K562 (cell line): ENCODE measurements around the gene ICE2. TPM values are rescaled to one million over a fixed set of nuclear protein-coding genes. Genes with fewer than 3 reads are reported as not detected.
A peak's percentile ranks its signal among the peaks of the same experiment; 100 is the strongest.

ENCODE experiments used
- CBX3 ChIP-seq, 2 experiments: IDR thresholded peaks; 1 replicate in 1 of 2; 2 replicates in 1 of 2; pipeline ENCODE4 v1.6.1; 2012; ENCODE audit warnings: inconsistent platforms in 2 of 2, low read length in 2 of 2, borderline replicate concordance in 1 of 2, control low read depth in 1 of 2
- CTBP1 ChIP-seq: fragments of 450-650 bp; IDR thresholded peaks from 2 replicates; pipeline ENCODE4 v1.6.1; 2016; ENCODE audit warnings: borderline replicate concordance
- HDAC6 ChIP-seq: IDR thresholded peaks from 2 replicates; pipeline ENCODE4 v1.6.1; 2012; ENCODE audit warnings: low read depth, mild to moderate bottlenecking, control low read depth, inconsistent platforms, low read length, moderate library complexity
- HMG20A ChIP-seq: fragments of 450-650 bp; formaldehyde crosslinking; conservative IDR thresholded peaks from 2 replicates; pipeline ENCODE4 v1.4.0; 2020; ENCODE audit warnings: mild to moderate bottlenecking, mixed read lengths
- KHSRP ChIP-seq: fragments of 450-650 bp; IDR thresholded peaks from 2 replicates; pipeline ENCODE4 v1.6.1; 2017
- NBN ChIP-seq: fragments of 450-650 bp; IDR thresholded peaks from 2 replicates; pipeline ENCODE4 v1.6.1; 2016; ENCODE audit warnings: low read depth, mild to moderate bottlenecking
- NFATC3 ChIP-seq: fragments of 450-650 bp; IDR thresholded peaks from 2 replicates; pipeline ENCODE4 v1.6.1; 2017; ENCODE audit warnings: mild to moderate bottlenecking
- PBX2 ChIP-seq, 2 experiments: IDR thresholded peaks in 1 of 2; conservative IDR thresholded peaks in 1 of 2; 2 replicates each; pipeline ENCODE4 v1.6.1; 2016; ENCODE audit warnings: low read depth in 2 of 2, mild to moderate bottlenecking in 1 of 2, missing compliant biosample characterization in 1 of 2, missing genetic modification characterization in 1 of 2, moderate library complexity in 1 of 2
- RAD21 ChIP-seq, 2 experiments: fragments of 250-450 bp in 1 of 2; fragments of 450-650 bp in 1 of 2; sonication (Bioruptor Pico) in 1 of 2; formaldehyde crosslinking in 1 of 2; IDR thresholded peaks in 1 of 2; conservative IDR thresholded peaks in 1 of 2; 2 replicates each; pipeline versions ENCODE4 v1.4.0 to v1.8.0; 2020 to 2022; ENCODE audit warnings: mild to moderate bottlenecking in 2 of 2, moderate library complexity in 1 of 2
- SRSF3 ChIP-seq: fragments of 200-400 bp; formaldehyde crosslinking; IDR thresholded peaks from 2 replicates; pipeline ENCODE4 v1.6.1; 2016; ENCODE audit warnings: mild to moderate bottlenecking, low read length, moderate library complexity; ENCODE audit not compliant: insufficient read depth
- TEAD1 ChIP-seq, 2 experiments: fragments of 450-650 bp in 1 of 2; sonication (generic) in 1 of 2; formaldehyde crosslinking; IDR thresholded peaks; 2 replicates each; pipeline versions ENCODE4 v1.4.0 to v1.8.0; 2020 to 2022; ENCODE audit warnings: mild to moderate bottlenecking in 2 of 2, missing genetic modification reagents in 1 of 2
- TRIM28 ChIP-seq: fragments of 450-650 bp; IDR thresholded peaks from 2 replicates; pipeline ENCODE4 v1.6.1; 2017
- ZBTB1 ChIP-seq: sonication (generic); formaldehyde crosslinking; IDR thresholded peaks from 2 replicates; pipeline ENCODE4 v1.8.1; 2023; ENCODE audit warnings: missing genetic modification reagents, low read depth, mild to moderate bottlenecking, borderline replicate concordance
- ZC3H11A ChIP-seq: IDR thresholded peaks from 2 replicates; pipeline ENCODE4 v1.6.1; 2012; ENCODE audit warnings: low read depth, low read length, improper control_type of control experiment
- ZFX ChIP-seq: sonication (generic); formaldehyde crosslinking; IDR thresholded peaks from 2 replicates; pipeline ENCODE4 v1.8.0; 2022; ENCODE audit warnings: mild to moderate bottlenecking, missing genetic modification reagents, moderate library complexity
- ZNF324 ChIP-seq: fragments of 250-450 bp; sonication (Bioruptor Pico); IDR thresholded peaks from 2 replicates; pipeline ENCODE4 v1.4.0; 2020; ENCODE audit warnings: mild to moderate bottlenecking
- ZNF511 ChIP-seq: sonication (generic); formaldehyde crosslinking; IDR thresholded peaks from 2 replicates; pipeline ENCODE4 v1.8.0; 2022; ENCODE audit warnings: mild to moderate bottlenecking, missing genetic modification reagents
- ZNF592 ChIP-seq: fragments of 450-650 bp; IDR thresholded peaks from 2 replicates; pipeline ENCODE4 v1.6.1; 2017; ENCODE audit warnings: antibody characterized with exemption, mild to moderate bottlenecking
- ZNF740 ChIP-seq, 3 experiments: fragments of 200-800 bp in 1 of 3; sonication (Bioruptor generic) in 1 of 3; sonication (generic) in 1 of 3; formaldehyde crosslinking in 1 of 3; IDR thresholded peaks; 2 replicates each; pipeline versions ENCODE4 v1.6.1 to v1.8.0; 2016 to 2022; ENCODE audit warnings: mild to moderate bottlenecking in 2 of 3, missing compliant biosample characterization in 2 of 3, missing genetic modification characterization in 2 of 3, missing genetic modification reagents in 1 of 3
- polyA plus RNA-seq, 8 experiments: library from polyadenylated mRNA; depleted of rRNA in 4 of 8; stranded (reverse) in 5 of 8; unstranded in 3 of 8; fragments of >200 nt; fragmentation: Nextera tagmentation in 2 of 8; fragmentation: Illumina TruSeq in 1 of 8; extraction: Ambion mirVana in 2 of 8; extraction: Trizol in 1 of 8; gene quantifications; 2 replicates each; pipeline versions ENCODE4 v1.2.1 to v1.2.3, GENCODE V29; 2011 to 2014; ENCODE audit warnings: inconsistent platforms in 1 of 8, missing spikeins in 1 of 8
- total RNA-seq, 7 experiments: library from RNA; depleted of rRNA in 6 of 7; stranded (reverse); fragments of >200 nt in 6 of 7; fragmentation: Illumina TruSeq in 2 of 7; extraction: Trizol in 2 of 7; gene quantifications; 2 replicates each; pipeline versions ENCODE4 v1.2.1 to v1.2.3, GENCODE V29; 2011 to 2021; ENCODE audit warnings: low replicate concordance in 1 of 7

Gene ICE2
- total and polyA plus RNA-seq, 9 of the 15 experiments (the other 6 are each of a cell fraction or from before 2014, with no cell fraction given), result 21.8 to 87.9 (median 58.1) TPM

GRCh38 chr15:60469893-60470641, 8.9 kb downstream of the ICE2 start (continued):
- TF ChIP-seq ZNF592, result 0 out of 2 replicates have a peak, but pooled peaks have one; percentile 15
- no peak for TF ChIP-seq ZFX (CRISPR knock-in tag)
- no peak for TF ChIP-seq ZNF324 (CRISPR knock-in tag)
- no peak for TF ChIP-seq CTBP1
- no peak for TF ChIP-seq PBX2 (CRISPR knock-in tag; IDR thresholded peaks at IDR 0.05; ENCODE audit: low read depth)
- TF ChIP-seq PBX2 (tag; conservative IDR thresholded peaks at IDR 0.05; ENCODE audit: low read depth), result no peak
- no peak for TF ChIP-seq ZNF740 (CRISPR knock-in tag; IDR thresholded peaks at IDR 0.05)
- no peak for TF ChIP-seq ZNF740 (tag; IDR thresholded peaks at IDR 0.05)
- TF ChIP-seq NBN, result no peak
- no peak for TF ChIP-seq SRSF3
- TF ChIP-seq NFATC3, result no peak
- no peak for TF ChIP-seq CBX3 (IDR thresholded peaks at IDR 0.05; ENCODE audit: borderline replicate concordance in 1 of 2, low read length in 2 of 2)
- TF ChIP-seq TRIM28, result no peak
- TF ChIP-seq HDAC6, result no peak
- no peak for TF ChIP-seq HMG20A
- TF ChIP-seq ZBTB1 (CRISPR knock-in tag), result no peak
- no peak for TF ChIP-seq KHSRP
- TF ChIP-seq ZNF511, result no peak
- no peak for TF ChIP-seq RAD21 (CRISPR knock-in tag; conservative IDR thresholded peaks at IDR 0.05 in 1 of 2, IDR thresholded peaks at IDR 0.05 in 1 of 2)
- no peak for TF ChIP-seq ZC3H11A
- TF ChIP-seq TEAD1 (CRISPR knock-in tag; IDR thresholded peaks at IDR 0.05), result no peak
- TF ChIP-seq, all 486 proteins: peak for 6
